ENCODE results near the gene TMCC1.
A peak's percentile ranks its signal among the peaks of the same experiment; 100 is the strongest.
"Not testable (repeated sequence)": the region's sequence is repeated elsewhere in the genome, so short reads cannot be mapped to it uniquely, and the experiment has no call there.

TMCC1 gene

DNA sequence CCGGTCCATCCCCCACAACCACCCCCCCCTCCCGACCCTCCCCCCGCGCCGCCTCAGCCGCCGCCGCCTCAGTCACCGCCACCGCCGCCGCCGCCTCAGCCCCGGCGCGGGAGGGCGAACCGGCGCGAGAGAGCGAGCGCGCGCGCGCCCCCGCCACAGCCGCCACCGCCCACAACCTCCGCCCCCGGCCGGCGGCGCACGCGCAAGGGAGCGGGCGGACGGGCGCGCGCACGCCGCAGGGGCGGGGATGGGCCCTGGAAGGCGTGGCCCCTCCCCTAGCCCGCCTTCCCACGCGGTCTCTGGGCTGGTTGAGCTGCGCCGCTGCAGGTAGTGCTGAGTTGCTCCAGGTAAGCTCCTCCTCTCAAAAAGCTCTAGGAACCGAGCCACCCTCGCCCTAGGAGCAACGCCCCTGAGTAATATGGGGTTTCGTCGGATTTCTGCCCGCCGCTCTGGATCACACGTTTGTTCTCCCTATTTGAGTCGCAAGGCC is at the start of gene TMCC1:
Gene TMCC1, minus strand, starts transcription at position 131 of the 490 bp plus-strand sequence.
- peak; percentile 98 for DNase-seq (ENCODE audit: low spot score)

DNA sequence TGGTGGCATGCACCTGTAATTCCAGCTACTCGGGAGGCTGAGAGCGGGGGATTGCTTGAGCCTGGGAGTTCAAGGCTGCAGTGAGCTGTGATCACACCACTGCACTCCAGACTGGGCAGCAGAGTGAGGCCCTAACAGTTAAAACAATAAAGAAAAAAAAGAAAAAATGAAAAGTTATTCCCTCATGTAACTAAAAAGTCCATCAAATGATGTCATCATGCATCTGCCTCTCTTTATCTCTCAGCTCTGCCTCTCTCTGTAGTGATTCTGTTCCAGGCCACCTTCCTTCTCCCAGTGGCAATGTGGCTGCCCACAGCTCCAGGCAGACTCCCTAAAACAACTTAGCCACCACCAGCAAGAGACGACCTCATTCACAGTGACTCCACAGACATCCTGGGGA is 49.5 kb upstream of the TMCC1 start:
- DNase-seq (ENCODE audit: low spot score), result no peak

GRCh38 chr3:129942296-129942695 is 48.8 kb upstream of the TMCC1 start:
- DNase-seq (ENCODE audit: low spot score), result peak; percentile 88

DNA sequence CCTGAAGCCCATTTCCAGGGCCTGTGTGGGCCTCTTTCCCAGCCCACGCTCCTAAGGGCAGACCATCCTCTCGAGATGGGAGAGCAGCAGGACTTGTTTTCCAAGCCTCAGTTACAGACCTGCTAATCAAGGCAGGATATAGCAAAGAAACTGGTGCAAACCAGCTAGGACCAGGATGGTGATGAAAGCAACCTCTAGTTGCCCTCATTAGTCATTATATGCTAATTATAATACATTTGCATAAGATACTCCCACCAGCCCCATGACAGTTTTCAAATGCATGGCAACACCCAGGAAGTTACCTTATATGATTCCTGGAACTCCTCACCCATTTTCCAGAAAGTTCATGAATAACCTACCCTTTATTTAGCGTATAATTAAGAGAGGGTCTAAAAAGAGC is 46.6 kb upstream of the TMCC1 start:
- no peak for DNase-seq (ENCODE audit: low spot score)

- DNase-seq (ENCODE audit: low spot score), result no peak
These were observed 44.8 kb upstream of the TMCC1 start for GRCh38 chr3:129938140-129938930.

- DNase-seq (ENCODE audit: low spot score), result peak; percentile 31
These were observed 44.2 kb upstream of the TMCC1 start for GRCh38 chr3:129937717-129938116.

GRCh38 chr3:129936757-129937156 is 43.2 kb upstream of the TMCC1 start:
- DNase-seq (ENCODE audit: low spot score), result no peak

- peak; percentile 73 for DNase-seq (ENCODE audit: low spot score)
These were observed 41.0 kb upstream of the TMCC1 start for GRCh38 chr3:129934234-129935123.

DNA sequence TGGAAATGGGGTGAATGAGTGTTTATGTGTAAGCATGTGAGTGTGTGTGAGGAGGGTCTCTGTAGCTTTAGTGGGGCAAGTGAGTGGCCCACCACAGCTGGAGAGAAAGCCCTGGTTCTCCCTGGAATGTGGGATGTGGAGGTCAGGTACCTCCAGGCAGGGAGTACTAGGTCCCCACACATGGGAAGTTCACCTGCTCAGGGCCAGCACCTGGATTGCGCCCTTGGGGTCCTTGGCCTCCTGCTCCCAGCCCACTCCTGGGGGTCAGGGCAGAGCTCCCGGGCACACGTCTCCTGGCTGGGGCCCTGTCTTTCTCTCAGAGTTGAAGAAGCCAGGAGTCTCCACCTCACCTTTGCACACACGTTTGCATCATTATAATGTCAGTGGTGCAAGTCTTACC is 40.0 kb upstream of the TMCC1 start:
- no peak for DNase-seq (ENCODE audit: low spot score)

- no peak for DNase-seq (ENCODE audit: low spot score)
These were observed 35.9 kb upstream of the TMCC1 start for GRCh38 chr3:129929383-129929782.

DNA sequence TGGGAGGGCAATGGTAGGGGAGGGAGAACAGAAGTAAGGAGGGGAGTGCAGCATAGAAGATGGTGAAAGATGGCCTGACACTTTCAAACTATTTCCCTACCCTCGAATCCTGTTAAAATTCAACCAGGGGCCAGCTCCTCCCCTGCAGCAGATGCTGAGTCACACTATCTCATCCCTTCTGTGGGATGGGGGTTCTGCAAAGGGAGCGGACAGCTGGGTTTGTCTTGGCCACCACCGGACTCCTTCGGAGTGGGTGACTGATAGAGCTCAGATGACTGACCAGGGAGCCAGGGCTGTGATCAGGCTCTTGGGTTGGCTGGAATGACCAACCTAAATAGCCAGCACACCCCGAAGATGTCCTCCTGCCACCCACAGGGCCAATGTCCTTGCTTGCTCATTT is 33.6 kb upstream of the TMCC1 start:
- no peak for DNase-seq (ENCODE audit: low spot score)

DNA sequence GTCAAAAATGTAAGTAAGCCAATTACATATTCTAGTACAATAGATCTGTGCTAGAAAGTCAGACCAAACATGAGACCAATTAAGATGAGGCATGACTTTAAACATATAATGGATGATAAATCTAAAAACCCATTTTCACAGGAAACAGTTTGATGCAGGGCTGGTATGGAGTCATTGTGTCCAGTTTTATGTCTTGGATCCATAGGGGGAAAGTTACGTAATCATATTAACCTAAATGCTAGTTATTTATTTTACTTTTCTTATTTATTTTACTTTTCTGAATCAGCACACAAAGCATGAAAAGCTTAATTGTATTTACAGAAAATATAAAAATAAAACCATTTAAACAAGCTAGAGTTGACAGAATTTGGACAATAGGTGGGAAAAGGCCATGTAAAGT is 26.3 kb upstream of the TMCC1 start:
- no peak for DNase-seq (ENCODE audit: low spot score)

DNA sequence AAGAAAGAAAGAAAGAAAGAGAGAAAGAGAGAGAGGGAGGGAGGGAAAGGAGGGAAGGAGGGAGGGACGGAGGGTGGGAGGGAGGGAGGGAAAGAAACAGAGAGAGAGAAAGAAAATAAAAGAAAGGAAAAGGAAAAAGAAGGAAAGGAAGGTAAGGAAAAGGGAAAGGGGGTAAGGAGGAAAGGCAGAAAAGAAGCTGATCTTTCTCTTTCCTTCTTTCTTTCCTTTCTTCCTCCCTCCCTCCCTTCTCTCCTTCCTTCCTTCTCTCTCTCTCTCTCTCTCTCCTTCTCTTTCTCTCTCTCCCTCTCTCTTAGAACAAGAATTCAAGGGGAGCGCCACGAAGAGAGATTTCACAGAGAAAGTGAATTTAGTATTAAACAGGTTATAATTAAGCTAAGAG is 25.8 kb upstream of the TMCC1 start:
- no peak for DNase-seq (ENCODE audit: low spot score)

DNA sequence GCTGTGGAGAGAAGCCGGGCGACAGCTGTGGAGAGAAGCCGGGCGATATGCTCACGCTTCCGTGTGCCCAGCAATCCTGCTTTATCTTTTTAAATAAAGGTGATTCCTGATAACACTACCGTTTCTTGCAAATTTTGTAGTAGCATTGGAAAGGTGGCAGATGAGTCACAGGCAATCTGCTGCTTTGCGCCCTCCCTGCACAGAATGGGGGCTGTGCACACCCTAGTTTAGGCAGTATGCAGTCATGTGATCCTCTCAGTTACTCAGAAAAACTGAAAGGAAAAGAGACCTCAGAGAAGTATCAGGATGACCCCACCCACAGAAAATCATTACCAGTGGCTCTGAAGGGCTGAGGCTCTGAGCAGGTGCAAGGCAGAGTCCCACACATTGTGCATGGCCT is 24.9 kb upstream of the TMCC1 start:
- DNase-seq (ENCODE audit: low spot score), result no peak

GRCh38 chr3:129917423-129918007 is 24.0 kb upstream of the TMCC1 start:
- DNase-seq (ENCODE audit: low spot score), result no peak

GRCh38 chr3:129913618-129914017 is 20.1 kb upstream of the TMCC1 start:
- no peak for DNase-seq (ENCODE audit: low spot score)

GRCh38 chr3:129911261-129911861 is 17.9 kb upstream of the TMCC1 start:
- DNase-seq (ENCODE audit: low spot score), result no peak

- DNase-seq (ENCODE audit: low spot score), result not testable (repeated sequence)
These were observed 15.7 kb upstream of the TMCC1 start for GRCh38 chr3:129909235-129909634.

DNA sequence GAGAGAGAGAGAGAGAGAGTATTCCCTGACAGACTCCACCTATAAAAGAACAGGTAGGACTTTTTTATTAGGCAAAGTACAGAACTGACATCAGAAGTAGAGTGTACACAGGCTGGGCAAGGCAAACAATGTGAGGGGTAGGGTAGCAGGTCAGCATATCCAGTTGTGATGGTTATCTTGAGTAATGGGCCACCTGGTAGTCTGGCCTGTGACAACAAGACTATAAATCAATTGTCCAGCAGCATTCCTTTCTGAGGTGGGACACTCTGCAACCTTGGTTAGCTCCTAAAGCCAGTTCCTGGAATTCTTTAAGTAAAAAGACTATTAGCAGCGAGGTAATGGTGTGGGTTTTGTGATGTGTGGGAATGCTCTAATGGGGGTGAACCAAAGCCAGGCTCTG is 14.9 kb upstream of the TMCC1 start:
- DNase-seq (ENCODE audit: low spot score), result peak; percentile 20

DNA sequence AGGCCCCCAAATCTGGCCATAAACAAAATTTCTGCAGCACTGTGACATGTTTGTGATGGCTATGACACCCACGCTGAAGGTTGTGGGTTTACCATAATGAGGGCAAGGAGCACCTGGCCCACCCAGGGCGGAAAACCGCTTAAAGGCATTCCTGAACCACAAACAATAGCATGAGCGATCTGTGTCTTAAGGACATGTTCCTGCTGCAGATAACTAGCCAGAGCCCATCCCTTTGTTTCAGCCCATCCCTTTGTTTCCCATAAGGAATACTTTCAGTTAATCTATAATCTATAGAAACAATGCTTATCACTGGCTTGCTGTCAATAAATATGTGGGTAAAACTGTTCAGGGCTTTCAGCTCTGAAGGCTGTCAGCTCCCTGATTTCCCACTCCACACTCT is 7.8 kb upstream of the TMCC1 start:
- not testable (repeated sequence) for DNase-seq (ENCODE audit: low spot score)

DNA sequence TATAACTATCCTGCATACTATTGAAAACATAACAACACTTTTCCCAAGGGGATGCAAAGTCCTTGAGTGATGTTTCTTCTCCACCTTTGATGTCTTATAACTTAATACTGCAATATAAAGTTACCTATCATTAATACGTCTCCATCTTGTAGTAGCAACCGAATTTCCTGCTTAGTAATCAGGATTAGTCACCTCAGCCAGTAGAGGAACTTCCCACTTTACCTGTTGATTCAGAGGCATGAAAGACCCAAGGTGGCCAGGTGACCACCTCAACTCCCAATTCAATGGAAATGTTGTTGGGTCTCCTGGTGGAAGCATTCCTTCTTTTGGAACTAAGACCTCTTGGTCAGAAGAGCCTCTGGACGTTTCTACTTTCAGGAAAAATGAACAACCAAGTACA is 3.5 kb upstream of the TMCC1 start:
- no peak for DNase-seq (ENCODE audit: low spot score)

Data from iPS-NIHi11 (cell line).